LHCN-M2 (cell line): ENCODE results near the gene CNFN. TPM values are rescaled to one million over a fixed set of nuclear protein-coding genes. Genes with fewer than 3 reads are reported as not detected.

Experiments used
- DNase-seq: peaks from one replicate; pipeline ENCODE4 v3.0.0-alpha.2; 2012; ENCODE audit warnings: low read depth
- total RNA-seq: library from RNA; depleted of rRNA; stranded (reverse); fragments of >200 nt; gene quantifications from 2 replicates; pipeline ENCODE4 v1.2.3, GENCODE V29; 2014

Gene CNFN
- total RNA-seq, 1 experiment from 2014 or later, result not detected

- DNase-seq, result no peak
Observed at GRCh38 chr19:42409477-42409876, 19.4 kb upstream of the CNFN start.

GRCh38 chr19:42407816-42408175 lies 17.7 kb upstream of the CNFN start:
- no peak for DNase-seq

GRCh38 chr19:42407085-42407815 lies 17.2 kb upstream of the CNFN start:
- no peak for DNase-seq

DNA sequence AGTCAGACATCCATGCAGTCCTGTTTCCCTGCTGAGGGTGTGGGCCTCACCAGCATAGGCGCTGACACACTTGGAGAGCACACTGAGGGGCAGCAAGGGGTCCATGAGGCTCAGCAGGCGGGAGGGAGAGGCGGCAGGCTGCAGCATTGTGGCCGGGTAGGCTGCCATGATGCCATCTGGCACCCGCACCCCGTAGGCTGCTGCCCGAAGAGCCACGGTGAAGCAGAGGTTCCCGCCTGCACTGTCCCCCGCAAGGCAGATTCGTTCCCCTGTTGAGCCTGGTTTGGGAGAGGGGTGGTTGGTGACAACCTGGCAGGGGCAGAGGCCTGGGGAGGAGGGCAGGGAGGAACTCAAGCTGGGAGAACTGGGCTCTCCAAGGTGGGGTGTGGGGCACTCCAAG lies 16.0 kb upstream of the CNFN start:
- no peak for DNase-seq

- DNase-seq, result no peak
Observed at GRCh38 chr19:42403586-42403985, 13.5 kb upstream of the CNFN start.

DNA sequence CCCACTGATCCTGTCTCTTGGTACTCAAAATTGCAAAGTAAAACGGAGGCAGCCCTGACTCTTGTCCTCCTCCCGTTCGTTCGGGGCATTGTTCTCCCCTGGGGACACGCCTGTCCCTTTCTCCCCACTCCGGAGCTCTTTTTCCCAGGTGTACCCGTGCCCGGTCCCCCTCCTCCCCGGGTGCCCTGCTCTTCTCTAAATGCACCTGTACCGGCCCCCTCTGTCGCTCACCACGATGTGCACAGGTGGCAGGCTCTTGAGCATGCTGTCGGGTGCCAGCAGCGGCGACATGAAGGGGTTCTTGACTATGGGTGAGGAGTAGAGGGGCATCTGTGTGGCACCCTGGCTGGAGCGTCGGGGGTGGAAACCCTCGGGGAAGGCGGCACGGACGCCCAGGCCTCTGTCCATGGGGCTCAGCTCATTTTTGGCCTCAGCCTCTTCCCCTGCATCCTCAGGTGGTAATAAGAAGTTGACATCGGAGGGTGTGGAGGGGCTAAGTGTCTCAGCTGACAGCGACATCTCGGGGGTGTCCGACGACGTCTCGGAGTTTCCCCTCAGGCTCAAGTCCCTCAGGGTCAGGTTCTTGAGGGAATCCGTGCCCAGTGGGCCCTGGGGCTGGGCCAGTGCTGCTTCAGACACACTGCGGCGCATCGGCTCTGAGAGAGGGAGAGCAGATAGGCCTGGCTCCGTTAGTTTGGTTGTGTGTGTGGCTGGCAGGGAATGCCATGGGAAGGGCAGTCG lies 12.4 kb upstream of the CNFN start:
- DNase-seq, result no peak

DNA sequence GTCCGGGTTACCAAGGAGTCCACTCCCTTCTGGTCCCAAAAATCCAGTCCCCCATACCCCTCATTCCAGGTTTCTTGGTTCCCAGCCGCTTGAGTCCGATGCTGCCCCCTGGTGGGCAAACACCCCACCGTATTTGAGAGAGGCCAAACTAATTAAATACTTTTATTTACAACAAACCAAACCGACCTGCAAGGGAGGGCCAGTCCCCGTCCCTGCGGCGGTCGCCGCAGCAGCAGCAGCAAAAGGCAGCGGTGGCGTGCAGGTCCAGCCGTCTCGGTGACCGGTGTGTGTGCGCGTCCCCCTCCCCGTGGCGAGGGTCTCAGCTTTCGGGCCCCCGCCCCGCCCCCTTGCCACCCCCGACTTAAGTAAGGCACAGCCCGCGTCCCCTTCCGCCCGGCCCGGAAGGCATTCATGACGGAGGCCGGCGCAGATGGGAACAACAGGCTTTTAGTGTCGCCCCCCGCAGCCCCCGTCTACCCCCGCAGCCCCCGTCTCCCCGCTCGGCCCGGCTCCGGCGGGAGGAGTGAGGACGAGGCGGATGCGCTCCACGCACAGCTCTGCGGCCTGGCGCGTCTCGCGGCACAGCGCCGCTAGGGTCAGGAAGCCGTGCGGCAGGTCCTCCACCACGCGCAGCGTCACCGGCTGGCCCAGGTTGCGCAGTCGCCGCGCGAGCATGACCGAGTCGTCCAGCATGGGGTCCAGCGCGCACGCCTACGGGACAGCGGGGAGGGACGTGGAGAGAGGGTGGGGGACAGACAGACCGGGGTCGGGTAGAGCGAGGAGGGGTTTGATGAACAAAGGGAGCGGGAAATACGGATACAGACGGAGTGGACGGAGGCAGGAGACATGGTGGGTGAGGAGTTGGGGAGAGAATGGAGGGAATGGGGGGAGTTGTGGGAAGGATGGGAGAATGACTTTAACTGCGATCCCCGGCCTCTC lies 11.5 kb upstream of the CNFN start:
- DNase-seq, result peak; percentile 62

DNA sequence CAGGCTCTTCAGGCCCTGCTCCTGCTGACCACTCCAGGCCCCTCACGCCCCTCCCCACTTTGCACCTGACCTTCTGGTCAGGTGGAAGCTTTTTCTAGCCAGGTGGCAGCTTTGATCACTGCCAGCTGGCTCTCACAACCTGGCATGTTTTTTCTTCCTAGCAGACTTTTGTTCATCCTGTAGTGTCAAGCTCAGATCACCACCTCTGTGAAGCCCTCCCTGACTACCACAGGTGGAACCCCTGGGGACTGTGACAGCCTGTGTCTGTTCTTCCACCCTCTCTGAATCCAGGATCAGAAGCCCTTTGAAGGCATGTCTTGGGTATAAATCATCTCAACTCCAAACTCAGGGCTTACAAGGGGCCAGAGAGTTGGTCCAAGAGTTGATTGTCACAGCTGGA lies 10.3 kb upstream of the CNFN start:
- no peak for DNase-seq

GRCh38 chr19:42397263-42398166 lies 7.4 kb upstream of the CNFN start:
- DNase-seq, result no peak

DNA sequence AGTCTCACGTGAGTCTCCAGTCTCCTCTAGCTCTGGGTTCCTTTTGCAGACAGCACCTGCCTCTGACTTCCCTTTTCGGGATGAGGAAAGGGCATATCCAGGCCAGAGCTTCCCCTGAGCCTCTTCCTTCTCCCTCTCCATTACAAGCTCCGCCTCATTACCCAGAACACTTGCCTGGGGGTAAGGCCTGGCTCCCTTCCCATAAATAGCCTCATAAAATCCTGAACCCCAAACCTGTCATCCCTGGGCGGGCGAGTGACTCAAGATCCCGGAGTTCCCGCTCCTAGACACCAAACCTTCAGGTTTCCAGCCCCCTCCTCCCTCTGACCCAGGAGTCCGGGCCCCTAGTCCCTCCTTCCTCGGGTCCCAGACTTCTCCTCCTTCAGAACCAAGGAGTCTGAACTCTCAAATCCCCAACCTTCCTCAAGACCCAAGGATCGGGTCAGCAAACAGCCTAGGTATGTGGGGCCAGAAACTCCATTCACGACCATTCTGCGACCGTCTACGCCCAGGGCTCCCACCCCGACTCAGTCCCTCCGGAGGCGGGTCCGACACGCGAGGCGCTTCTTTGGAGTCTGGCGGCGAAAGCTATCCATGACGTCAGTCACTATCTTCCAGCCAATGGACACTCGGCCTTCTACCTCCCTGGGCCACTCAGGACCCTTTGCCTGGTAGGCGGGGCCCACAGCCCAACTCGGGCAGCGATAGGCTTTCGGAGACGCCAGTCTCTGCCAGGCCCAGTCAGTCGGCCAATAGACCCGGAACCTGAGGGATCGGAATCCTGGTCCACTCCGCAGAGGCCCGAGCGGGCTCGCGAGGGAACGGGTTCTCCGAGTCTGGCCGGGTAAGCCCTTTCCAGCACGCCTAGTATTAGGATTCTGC lies 6.5 kb upstream of the CNFN start:
- DNase-seq, result peak; percentile 98

GRCh38 chr19:42394751-42395150 lies 4.7 kb upstream of the CNFN start:
- no peak for DNase-seq

DNA sequence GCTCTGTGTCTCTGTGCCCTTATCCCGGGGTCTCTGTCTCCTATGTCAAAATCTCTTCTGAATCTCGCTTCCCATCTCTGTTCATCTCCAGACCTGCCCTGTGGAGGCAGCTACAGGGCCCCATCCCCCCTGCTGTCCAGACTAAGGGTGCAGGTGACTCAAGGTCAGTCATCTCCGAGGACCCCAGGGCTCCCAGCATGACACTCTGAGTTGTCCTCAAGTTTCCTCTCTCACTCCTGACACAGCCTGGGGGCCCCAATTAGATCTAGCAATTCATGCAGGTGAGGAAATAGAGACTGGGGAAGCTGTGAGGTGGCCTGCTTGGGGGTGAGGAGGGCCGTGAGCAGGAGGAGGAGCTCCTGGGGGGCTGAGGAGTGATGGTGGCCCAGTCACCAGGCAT lies 2.1 kb upstream of the CNFN start:
- DNase-seq, result no peak

DNA sequence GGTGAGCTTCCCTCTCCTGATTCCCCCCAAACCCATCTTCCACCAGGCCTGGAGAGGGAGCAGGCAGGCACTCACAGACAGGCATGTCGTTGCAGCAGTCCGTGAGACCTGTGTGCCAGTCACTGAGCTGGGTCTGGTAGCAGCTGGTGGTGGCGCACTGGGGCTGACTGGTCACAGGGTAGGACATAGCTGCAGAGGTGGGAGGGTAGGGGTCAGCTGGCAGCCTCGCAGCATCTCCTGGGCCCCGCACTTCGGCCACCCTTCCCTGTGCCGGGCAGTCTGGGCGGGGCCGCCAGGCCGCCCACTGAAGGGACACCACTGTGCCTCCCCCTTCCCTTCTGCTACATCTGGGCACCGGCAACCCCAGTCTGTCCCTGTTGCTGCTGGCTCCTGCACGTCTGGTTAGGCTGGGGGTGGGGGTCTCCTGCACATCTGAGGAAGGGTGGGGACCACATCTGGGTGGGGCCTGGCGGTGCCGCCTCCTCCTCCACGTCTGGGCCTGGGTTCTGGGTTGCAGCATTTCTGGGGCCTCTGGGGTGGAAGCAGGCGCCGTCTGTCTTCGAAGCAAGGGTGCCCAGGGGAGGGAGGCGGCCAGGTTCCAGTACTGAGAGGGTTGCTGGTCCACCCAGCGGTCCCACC lies 1.1 kb downstream of the CNFN start:
- no peak for DNase-seq

- DNase-seq, result peak; percentile 50
Observed at GRCh38 chr19:42386974-42387707, 3.0 kb downstream of the CNFN start.

- DNase-seq, result no peak
Observed at GRCh38 chr19:42380155-42380554, 9.9 kb downstream of the CNFN start.

DNA sequence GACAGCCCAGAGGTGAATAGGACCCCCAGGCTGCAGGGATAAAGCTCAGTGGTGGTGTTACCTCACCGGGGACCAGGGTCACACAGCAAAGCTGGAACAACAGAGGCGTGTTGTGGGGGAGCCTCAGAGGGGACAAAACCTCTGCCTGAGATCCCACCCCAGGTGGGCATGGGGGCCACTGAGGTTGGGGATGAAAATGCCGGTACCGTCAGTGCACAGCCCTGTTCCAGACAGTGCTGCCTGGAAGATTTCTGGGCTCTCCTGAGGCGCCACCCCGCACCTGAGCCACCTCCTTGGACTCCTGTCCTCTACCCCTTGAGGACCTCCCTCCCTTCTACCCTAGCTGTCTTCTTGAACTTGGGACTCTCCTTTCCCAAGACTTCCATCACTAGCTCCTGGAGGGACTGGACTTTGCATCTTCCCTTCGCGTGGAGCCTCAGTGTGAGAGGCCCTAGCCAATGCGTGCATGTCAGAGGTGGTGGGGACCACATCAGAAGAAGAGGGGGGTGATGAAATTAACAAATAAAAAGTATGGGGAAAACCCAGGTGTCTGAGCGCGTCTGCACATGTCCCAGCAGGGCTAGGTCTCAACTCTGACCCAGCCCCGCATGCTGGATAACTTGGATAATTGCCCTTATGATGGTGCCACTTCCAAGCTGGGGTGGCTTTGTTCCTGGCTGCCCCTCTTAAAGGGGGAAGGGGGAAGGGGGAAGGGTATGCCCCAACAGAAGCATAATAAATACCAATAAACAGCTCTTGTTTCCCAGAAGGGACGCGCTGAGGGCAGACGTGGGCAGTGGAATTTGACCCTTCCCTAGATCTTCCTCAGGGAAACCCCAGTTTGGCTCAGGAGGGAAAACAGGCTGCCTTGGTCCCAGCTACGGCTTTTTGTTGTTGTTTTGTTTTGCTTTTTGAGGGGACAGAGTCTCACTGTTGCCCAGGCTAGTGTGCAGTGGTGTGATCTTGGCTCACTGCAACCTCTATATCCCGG lies 11.6 kb downstream of the CNFN start:
- DNase-seq, result no peak

DNA sequence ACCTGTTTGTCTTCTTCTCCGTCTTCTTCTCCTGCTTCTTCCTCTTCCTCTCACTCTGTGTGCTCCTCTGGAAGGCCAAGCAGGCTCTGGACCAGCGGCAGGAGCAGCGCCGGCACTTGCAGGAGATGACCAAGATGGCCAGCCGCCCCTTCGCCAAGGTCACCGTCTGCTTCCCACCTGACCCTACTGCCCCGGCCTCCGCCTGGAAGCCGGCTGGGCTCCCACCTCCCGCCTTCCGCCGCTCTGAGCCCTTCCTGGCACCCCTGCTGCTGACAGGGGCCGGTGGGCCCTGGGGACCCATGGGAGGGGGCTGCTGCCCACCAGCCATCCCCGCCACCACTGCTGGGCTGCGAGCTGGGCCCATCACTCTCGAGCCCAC lies 13.9 kb downstream of the CNFN start:
- no peak for DNase-seq
